ENCODE data around the gene GDAP1L1.
"Not testable (repeated sequence)": the region's sequence is repeated elsewhere in the genome, so short reads cannot be mapped to it uniquely, and the experiment has no call there.

The GDAP1L1 gene

DNA sequence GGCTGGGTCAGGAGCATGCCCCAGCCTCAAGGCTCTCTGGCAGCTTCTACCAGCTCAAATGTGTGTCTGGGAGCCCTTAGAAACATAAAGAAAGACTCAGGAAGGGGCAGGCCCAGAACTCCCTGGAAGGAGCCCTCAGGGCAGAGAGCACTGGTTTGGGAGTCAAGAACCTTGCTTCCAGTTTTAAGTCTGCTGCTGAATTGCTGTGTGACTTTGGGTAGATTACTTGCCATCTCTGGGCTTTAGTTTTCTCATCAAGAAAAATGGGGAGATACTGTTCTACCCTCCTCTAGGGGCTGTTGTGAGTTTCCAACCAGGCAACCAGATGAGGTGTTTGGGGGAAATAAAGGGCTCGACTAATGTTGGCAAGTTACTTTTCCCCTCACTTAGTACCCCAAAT, 8.8 kb downstream of the GDAP1L1 start:
- no peak for DNase-seq (ENCODE audit: low spot score)

DNA sequence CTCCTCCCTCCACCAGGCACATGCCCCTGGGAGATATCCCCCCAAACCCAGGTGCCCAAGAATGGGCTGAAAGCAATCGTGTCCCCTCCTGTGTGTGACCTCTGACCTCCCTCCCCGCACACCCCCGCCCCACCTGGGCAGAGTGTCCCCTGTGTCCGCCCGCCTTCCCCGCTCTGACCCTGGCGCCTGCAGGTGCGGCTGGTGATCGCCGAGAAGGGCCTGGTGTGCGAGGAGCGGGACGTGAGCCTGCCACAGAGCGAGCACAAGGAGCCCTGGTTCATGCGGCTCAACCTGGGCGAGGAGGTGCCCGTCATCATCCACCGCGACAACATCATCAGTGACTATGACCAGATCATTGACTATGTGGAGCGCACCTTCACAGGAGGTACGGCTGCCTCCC, 9.9 kb downstream of the GDAP1L1 start:
- DNase-seq (ENCODE audit: low spot score): no peak

DNA sequence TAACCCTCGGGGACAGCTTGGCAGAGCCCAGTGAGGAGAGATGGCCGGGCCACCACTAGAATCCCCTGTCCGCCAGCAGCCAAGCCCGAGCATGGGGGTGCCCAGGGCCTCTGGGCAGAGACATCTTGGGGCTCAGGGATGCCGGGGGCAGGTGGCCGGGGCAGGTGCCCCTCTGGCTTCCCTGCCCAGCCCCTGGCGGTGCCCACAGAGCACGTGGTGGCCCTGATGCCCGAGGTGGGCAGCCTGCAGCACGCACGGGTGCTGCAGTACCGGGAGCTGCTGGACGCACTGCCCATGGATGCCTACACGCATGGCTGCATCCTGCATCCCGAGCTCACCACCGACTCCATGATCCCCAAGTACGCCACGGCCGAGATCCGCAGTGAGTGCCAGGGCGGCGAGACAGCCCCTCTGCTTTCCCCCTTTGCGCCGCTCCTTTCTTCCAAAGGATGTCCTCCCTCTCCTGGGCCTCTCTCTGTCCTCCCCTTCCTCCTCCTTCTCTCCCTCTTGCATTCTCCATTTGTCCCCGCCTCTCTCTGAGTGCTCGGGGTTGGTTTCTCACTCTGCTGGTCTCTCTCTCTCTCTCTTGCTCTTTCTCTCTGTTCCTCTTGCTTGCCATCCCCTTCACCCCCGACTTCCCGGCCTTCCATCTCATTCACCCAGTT, 11.2 kb downstream of the GDAP1L1 start:
- no peak for DNase-seq (ENCODE audit: low spot score)

DNA sequence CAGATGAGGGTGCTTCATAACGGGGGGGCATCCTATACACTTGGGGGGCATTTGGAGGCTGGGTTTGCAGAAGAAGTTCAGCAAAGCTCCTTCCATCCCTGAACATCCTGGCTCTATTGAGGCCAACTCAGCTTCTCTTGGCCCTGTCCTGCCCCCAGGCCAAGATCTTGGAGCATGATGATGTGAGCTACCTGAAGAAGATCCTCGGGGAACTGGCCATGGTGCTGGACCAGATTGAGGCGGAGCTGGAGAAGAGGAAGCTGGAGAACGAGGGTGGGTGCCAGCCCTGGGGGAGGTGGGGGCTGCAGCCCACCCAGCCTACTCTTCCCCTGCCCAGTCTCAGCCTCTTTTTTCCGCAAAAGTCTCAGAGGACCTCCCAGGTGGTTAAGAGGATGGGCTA, 17.2 kb downstream of the GDAP1L1 start:
- DNase-seq (ENCODE audit: low spot score): no peak

DNA sequence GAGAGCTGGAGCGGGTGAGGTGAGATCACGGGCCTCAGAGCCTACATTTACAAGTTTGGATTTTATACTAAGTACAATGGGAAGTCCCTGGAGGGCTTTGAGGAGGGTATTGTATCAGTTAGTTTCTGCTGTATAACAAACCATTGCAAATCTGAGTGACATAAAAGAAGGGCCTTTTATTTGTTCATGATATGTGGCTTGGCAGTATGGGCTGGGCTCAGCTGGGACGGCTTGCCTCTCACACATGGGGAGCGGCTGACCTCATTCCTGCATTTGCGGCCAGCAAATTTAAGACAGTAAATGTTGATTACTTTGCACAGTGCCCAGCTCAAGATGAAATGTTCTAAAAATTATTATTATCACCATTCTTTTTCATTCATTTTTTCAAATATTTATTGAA, 21.7 kb downstream of the GDAP1L1 start:
- no peak for DNase-seq (ENCODE audit: low spot score)

DNA sequence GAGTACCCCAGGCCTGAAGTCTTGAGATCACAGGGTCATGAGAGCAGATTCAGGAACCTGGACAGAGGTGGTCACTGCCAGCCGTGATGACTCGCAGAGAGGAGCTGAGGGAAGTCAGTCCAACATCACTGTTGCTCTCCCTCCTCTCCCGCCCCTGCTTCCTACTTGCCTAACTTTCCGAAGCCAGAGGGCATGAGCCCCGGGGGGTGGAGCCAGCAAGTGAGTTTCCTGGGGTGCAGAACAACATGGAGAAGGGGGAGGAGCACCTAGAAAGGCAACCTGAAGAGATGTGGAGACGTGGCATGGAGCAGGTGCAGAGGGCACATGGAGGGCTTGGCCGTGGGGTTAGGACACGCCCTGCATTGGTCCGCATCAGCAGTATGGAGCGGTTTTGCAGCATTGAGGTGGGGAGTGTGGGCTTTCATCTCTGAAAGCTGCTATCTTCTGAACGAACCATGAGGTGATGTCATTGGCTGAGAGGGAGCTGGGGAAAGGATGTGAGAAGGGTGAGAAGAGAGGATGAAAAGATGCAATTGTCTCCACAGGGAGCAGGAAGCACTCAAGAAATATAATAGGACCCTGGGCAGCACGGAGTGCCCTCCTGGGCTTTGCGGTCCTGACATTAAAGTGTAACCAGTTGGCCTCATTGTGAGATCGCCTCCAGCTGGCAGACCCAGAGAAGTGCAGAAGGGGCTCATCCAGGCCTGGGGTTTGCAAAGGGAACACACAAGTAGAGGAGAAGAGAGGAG, 25.0 kb downstream of the GDAP1L1 start:
- DNase-seq (ENCODE audit: low spot score): no peak

DNA sequence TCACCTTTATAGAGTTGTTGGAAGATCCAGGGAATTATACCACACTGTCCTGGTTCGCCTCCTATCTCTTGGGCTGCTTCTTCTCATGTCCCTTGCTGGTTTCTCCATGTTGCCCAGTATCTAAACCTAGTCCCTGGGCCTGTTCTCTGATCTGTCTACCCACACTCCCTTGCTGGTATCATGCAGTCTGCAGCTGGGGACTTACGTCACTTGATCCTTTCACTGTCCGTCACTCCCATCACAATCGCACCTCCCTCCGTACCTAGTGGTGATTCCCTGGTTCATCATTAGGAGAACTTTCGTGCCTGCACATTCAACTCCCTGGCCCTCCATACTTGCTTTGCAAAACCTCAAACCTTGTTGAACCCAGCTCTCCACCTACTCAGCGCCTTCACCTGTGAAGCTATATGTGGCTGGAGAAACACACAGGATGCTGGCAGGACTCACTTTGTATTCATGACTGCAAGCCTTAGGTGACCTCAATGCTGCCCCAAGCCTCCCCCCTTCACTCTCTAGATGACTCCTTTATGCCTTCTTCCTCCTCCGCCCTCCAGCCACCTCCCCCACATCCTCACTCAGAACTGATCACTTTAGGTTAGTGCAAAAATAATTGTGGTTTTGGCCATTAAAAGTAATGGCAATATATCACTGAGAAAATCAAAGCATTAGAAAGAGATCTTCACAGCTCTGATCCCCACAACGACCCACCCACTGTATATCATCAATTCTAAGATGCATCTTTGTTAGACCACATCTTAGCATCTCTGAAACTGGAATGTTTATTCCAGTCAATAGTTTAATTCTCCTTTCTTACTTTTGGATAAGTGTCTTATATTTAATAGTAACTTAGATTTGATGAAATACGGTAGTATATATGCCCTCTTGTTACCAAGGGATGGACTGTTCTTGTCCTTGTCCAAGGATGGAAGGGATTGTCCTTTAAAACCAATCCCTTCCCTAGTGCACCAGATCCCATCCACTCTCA, 26.4 kb downstream of the GDAP1L1 start:
- no peak for DNase-seq (ENCODE audit: low spot score)

DNA sequence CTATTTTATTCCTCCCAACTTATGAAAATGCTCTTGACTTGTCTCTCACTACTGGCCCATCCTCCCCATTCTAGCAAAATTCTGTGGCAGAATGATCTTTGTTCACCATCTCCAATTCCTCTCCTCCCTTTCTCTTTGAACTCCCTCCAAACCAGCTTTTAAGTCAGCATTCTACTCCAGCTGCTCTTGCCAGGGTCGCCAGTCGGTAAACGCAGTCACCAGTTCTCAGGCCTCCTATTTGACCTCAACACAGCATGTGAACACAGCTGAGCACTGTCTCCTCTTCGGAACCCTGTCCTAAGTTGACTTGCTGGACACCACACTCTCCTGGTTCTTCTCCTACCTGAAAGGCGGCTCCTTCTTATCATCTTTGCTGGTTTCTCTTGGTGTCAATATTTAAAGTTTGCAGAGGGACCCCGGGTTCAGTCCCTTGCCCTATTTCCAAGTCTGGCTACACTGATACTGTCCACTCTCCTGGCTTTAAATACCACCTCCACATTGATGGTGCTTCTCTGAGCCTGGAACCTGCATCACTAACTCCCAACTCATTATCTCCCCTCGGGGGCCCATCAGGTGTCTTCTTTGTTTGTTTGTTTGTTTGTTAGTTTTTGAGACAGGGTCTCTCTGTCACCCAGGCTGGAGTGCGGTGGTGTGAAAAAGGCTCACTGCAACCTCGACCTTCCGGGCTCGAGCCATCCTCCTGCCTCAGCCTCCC, 27.4 kb downstream of the GDAP1L1 start:
- no peak for DNase-seq (ENCODE audit: low spot score)

DNA sequence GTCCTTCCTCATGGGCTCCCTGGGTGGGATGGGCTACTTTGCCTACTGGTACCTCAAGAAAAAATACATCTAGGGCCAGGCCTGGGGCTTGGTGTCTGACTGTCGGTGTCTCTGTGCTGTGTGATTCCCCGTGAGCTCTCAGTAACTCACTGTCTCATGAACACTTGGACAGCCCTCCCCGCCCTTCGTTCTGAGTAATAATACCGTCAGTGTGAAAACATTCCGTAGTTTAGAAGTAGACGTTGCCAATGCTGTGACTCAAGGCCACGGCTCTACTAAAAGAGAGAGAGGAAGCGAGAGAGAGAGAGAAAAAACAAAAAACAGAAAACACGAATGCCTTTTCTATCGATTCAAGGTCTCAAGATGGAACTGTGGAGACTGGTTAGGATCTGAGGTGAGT, 32.1 kb downstream of the GDAP1L1 start:
- no peak for DNase-seq (ENCODE audit: low spot score)

DNA sequence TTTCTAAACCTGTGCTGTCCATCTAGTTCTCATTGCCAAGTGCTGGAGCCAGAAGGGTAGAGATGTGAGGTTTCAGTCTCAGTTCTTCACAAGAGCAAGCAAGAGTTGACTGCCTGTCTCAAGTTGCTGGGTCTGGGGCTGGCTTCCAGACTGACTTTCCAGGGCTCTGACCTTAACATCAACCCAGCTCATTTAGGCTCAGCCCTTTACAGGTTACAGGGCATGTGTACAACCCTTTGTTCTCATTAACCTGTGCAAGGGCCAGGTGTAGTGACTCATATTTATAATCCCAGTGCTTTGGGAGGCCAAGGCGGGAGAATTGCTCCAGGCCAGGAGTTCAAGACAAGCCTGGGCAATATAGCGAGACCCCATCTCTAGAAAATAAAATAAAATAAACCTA, 33.3 kb downstream of the GDAP1L1 start:
- DNase-seq (ENCODE audit: low spot score): no peak

DNA sequence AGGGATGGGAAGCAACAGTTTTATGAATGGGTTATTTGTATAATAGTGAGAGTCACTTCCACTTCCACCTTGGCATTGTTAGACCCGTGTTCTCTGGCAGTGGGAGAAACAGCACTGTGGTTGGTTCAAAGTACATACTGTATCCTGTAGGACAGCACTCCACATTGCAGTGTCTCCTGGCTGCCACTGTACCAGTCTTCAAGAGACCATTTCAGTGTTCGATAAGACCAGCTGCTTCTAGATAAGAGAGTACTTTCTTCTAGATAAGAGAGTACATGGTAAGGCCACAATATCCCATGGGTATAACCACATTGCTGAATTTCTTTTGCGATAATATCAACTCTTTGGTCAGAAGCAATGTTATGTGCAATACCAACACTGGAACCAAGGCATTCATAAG, 35.1 kb downstream of the GDAP1L1 start:
- no peak for DNase-seq (ENCODE audit: low spot score)

DNA sequence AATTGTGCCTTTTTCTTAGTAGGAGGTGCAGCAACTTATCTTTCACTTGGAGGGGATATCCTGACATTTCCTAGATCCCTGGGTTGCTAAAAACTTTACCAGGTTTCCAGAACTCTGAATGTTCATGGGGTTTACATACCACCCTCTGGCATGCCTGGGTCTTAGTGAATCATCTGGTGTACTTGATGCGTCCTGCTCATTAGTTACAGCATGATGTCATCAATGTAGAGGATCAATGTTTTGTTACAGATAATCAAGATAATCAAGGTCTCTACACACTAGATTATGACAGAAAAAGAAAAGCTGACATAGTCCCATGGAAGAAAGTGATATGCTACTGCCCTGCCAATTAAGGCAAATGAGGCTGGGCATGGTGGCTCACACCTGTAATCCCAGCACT, 36.9 kb downstream of the GDAP1L1 start:
- no peak for DNase-seq (ENCODE audit: low spot score)

DNA sequence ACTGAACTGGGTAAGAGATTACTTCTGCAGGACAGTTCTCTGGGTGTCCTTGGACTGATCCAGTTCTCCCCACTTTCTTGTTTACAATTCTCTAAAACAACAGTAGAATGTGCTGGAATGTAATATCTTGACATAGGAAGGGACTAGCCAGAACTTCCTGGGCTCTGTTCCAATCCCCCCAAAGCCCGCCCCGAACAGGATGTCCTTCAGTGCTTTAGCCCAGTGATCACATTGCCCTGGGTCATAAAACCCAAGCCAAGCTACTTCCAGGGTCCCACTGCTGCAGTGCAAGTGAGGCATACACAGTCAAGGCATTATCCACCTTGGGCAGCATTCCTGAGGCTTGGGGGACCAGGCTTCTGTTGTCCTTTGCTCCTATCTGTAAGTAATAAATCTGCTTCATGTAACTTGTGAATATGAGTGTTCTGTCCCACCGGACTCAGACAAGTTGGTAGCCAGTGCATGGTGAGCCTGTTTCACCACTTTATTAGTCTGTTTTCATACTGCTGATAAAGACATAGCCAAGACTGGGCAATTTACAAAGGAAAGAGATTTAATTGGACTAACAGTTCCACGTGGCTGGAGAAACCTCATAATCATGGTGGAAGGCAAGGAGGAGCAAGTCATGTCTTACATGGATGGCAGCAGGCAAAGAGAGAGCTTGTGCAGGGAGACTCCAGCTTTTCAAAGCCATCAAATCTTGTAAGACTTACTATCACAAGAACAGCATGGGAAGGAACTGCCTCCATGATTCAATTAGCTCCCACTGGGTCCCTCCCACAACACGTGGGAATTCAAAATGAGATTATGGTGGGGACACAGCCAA, 40.4 kb downstream of the GDAP1L1 start:
- no peak for DNase-seq (ENCODE audit: low spot score)

DNA sequence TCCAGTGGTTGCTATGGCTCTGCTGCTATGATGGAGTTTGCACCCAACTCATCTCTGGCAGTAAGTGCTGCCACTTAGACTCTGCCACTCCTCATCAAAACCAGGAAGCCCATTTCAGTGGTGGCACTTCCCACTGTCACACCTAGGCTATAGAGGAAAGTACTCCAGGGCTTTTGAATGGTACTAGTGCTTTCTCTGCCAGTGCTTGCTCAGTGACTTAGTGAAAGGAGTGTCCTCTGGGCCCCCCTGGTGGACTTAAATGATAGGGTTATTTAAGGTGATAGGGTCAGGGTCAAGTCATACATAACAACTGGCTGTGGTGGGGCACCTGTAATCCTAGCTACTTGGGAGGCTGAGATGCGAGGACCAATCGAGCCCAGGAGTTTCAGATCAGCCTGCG, 41.1 kb downstream of the GDAP1L1 start:
- no peak for DNase-seq (ENCODE audit: low spot score)

DNA sequence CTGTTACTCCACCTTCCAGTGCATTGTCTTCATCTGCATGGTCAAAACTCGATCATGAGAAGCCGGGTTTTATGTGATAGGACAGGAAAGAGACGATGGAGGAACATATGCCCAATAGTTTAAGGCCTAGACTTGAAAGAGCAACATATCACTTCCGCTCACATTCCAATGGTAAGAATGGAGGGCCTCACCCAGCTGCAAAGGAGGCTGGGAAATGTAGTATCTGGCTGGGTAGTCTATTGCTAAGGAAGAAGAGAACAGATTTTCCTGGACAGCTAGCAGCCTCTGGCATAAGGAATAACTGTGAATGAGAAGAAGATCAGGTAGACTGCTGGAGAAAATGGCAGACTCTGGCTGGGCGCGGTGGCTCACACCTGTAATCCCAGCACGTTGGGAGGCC, 44.6 kb downstream of the GDAP1L1 start:
- no peak for DNase-seq (ENCODE audit: low spot score)

DNA sequence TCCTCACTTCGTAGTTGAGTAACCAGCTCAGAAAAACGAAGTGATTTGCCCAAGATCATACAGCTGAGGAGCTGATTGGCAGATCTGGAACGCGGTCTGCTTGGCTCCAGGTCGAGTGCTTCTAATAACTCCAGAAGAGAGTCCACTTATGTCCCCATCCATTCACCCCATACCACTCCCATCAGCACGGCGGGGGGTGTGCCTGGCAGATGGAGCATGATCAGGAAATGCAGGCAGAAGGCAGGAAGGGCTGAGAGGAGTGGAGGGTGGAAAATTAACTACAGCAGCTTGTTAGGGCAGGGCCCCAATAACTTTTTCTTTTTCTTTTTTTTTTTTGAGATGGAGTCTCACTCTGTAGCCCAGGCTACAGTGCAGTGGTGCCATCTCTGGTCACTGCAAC, 48.9 kb downstream of the GDAP1L1 start:
- no peak for DNase-seq (ENCODE audit: low spot score)

DNA sequence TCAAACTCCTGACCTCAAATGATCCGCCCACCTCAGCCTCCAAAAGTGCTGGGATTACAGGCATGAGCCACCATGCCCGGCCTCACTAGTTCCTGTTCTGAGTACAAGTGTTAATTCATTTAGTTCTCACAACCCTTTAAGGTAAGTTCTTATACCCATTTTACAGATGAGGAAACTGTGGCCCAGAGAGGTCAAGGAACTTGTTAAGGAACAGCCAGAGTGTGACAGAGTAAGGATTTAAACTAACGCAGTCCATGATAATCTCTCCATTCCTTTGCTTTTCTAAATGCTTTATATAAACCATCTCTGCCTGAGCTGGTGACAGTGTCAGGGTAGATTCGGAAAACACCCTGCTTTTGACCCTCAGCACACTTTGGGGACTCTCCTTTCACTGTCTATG, 50.6 kb downstream of the GDAP1L1 start:
- DNase-seq (ENCODE audit: low spot score): no peak

DNA sequence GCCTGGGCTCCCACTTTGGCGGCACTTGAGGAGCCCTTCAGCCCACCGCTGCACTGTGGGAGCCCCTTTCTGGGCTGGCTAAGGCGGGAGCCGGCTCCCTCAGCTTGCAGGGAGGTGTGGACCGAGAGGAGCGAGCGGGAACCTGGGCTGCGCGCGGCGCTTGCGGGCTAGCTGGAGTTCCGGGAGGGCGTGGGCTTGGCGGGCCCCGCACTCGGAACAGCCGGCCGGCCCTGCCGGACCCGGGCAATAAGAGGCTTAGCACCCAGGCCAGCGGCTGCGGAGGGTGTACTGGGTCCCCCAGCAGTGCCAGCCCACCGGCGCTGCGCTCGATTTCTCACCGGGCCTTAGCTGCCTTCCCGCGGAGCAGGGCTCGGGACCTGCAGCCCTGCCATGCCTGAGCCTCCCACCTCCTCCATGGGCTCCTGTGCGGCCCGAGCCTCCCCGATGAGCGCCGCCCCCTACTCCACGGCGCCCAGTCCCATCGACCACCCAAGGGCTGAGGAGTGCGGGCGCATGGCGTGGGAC, 52.0 kb downstream of the GDAP1L1 start:
- DNase-seq (ENCODE audit: low spot score): not testable (repeated sequence)

DNA sequence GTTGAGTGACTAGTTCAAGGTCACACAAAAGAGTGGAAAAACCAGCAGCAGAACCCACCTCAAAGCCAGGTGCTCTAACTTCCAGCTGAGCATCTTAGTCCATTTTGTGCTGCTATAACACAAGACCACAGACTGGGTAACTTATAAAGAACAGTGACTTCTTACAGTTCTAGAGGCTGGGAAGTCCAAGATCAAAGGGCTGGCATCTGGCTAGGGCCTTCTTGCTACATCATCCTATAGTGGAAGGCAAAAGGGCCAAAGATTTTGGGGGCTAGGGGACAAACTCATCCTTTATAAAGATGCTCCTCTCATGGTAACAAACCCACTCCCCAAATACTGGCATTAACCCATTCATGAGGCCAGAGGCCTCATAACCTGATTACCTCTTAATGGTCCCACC, 54.2 kb downstream of the GDAP1L1 start:
- no peak for DNase-seq (ENCODE audit: low spot score)

DNA sequence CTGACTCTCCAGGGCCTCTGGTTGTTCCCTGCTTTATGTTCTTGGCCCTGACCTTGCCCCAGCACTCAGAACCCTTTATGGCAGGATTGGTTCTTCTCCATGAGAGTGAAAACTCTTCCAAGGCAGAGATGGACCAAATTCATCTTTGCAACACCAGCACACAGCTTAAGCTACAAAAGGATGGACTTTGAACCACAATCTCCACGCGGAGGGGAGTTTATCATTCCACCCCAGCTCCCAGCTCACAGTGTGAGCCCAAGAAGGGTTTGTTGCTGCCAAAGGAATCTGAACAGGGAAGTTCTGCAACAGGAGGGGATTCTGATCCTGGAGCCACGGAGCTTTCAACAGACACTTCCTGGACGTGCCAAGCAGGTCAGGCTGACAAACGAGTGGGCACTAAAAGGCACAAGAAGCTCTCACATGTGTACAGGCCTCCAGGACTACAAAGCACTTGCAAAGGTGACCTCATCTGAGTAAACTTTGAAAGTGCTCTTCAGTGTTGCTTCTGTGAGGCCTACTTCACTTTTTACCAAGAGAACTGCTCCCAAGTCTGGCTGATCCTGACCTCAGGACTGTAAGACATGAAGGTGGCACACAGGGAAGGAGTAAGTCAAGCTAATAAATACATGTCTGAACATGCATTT, 55.0 kb downstream of the GDAP1L1 start:
- DNase-seq (ENCODE audit: low spot score): peak; percentile 10
